Activated naive CD8-positive, alpha-beta T cell treated with anti-CD3 and anti-CD28 coated beads, Interleukin-2, amount 50 U/mL, for 24 hours (primary cell): ENCODE measurements around the gene PAQR8.
"Not testable (repeated sequence)": the region's sequence is repeated elsewhere in the genome, so short reads cannot be mapped to it uniquely, and the experiment has no call there.

Experiments used
- ATAC-seq: fragments of 150-1000 bp; cut with Tn5 transposase; one replicate; pipeline ENCODE4 v1.10.0; 2021
- DNase-seq: peaks from one replicate; pipeline ENCODE4 v3.0.0; 2021
- H3K27ac Mint-ChIP-seq: one replicate; pipeline ENCODE4 v1.8.0; 2021; ENCODE audit warnings: mild to moderate bottlenecking, mixed read lengths
- H3K27me3 Mint-ChIP-seq: one replicate; pipeline ENCODE4 v1.8.0; 2021; ENCODE audit warnings: mixed read lengths
- H3K36me3 Mint-ChIP-seq: one replicate; pipeline ENCODE4 v1.8.0; 2021; ENCODE audit warnings: low read depth, mixed read lengths
- H3K4me1 Mint-ChIP-seq: one replicate; pipeline ENCODE4 v1.8.0; 2021; ENCODE audit warnings: mixed read lengths
- H3K4me3 Mint-ChIP-seq: one replicate; pipeline ENCODE4 v1.8.0; 2021; ENCODE audit warnings: mild to moderate bottlenecking, moderate library complexity, mixed read lengths
- H3K9me3 Mint-ChIP-seq: one replicate; pipeline ENCODE4 v1.8.0; 2021; ENCODE audit warnings: mixed read lengths

Gene PAQR8

DNA sequence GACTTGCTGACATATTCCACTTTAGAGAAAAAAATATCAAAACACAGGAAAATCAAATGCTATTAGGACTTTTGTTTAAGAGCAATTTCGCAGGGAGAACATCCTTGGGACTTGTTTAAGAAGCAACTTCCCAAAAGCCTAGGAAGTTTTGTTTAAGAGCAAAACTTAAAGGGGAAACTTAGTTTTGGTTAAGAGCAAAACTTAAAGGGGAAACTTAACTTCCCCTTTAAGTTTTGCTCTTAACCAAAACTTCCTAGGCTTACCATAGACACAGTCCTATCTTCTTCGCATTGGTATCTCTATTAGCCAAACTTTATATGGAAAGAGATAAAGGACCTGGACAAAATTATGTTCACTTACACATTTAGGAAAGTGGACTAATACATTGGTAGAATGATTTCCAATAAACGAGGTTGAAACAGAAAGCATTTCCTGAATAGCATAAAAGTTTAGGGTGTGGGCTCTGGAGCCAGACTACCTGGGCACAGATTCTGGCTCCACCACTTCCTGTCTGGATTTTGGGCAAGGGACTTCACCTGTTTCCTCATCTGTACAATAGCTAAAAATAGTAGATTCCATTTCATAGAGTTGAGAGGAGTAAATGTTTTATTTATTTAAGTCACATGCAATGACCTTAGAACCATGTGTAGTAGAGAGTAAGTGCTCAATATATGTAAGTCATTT is 15.7 kb downstream of the PAQR8 start:
- DNase-seq = no peak
- Mint-ChIP-seq H3K4me3 (peak overlapping the region; percentile 9), H3K4me1 (peaks cover 65% of the 10 kb centered on the region)

DNA sequence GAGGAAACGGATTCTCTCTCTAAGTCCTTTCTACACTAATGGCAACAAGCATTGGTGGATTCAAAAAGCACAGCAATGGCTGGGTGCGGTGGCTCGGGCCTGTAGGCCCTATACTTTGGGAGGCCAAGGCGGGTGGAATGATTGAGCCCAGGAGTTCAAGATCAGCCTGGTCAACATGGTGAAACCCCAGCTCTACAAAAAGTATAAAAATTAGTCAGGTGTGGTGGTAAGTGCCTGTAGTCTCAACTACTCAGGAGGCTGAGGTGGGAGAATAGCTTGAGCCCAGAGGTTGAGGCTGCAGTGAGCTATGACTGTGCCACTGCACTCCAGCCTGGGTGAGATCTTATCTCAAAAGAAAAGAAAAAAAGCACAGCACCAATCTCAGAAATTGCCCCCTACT is 19.3 kb downstream of the PAQR8 start:
- Mint-ChIP-seq H3K4me1 (peaks cover 74% of the 10 kb centered on the region), H3K27me3 (no peaks in the 10 kb centered on the region), H3K36me3 (peaks cover 34% of the 10 kb centered on the region), H3K27ac (no peak overlapping the region), H3K9me3 (peaks cover 13% of the 10 kb centered on the region), H3K4me3 (no peak overlapping the region)
- ATAC-seq (peak; percentile 50), DNase-seq (no peak)

More for the DNA sequence above, 15.7 kb downstream of the PAQR8 start:
- peaks cover 34% of the 10 kb centered on the region for H3K36me3 Mint-ChIP-seq
- H3K9me3 Mint-ChIP-seq = peaks cover 15% of the 10 kb centered on the region
- no peaks in the 10 kb centered on the region for H3K27me3 Mint-ChIP-seq
- no peak for ATAC-seq
- H3K27ac Mint-ChIP-seq = peak overlapping the region; percentile 39

DNA sequence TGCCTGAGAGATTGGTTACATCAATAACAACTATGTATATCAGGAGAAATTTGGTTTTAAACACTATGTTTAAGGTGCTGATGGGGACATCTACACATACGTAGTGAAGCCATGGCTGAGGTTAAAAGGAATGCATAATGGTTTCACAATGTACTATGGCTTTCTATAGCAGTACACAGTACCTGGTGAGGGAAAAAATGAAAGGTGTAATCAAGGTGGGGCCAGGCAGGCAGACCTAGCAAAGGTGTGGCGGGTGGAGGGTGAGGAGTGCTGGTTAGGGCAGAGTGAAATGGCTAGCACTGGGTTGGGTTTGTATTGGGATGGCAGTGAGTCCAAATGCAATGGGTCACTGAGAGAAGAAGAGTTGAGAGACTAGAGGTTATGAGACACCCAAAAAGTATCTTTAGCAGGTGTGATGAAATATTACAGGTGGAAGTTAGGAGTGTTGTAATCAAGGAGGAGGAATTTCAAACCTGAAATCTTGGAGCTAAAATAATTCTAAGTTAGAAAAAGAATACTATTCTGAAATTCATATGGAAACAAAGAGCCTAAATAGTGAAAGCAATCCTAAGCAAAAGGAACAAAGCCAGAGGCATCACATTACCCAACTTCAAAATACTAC is 22.3 kb downstream of the PAQR8 start:
- no peak for DNase-seq
- Mint-ChIP-seq H3K4me3 (no peak overlapping the region), H3K27me3 (no peaks in the 10 kb centered on the region), H3K27ac (no peak overlapping the region), H3K36me3 (peaks cover 30% of the 10 kb centered on the region), H3K9me3 (peaks cover 15% of the 10 kb centered on the region), H3K4me1 (peaks cover 67% of the 10 kb centered on the region)
- ATAC-seq = no peak

DNA sequence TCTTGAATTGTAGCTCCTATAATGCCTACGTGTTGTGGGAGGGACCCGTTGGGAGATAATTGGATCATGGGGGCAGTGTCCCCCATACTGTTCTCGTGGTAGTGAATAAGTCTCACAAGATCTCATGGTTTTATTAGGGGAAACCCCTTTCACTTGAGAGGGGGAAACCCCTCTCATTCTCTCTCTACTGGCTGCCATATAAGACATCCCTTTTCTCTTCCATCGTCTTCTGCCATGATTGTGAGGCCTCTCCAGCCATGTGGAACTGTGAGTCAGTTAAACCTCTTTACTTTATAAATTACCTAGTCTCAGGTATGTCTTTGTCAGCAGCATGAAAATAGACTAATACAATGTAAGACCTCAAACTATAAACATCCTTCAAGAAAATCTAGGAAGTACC is 23.1 kb downstream of the PAQR8 start:
- ATAC-seq (peak; percentile 66), DNase-seq (no peak)
- H3K9me3 Mint-ChIP-seq = peaks cover 15% of the 10 kb centered on the region
- peaks cover 27% of the 10 kb centered on the region for H3K36me3 Mint-ChIP-seq
- H3K27me3 Mint-ChIP-seq = no peaks in the 10 kb centered on the region
- peaks cover 72% of the 10 kb centered on the region for H3K4me1 Mint-ChIP-seq
- no peak overlapping the region for H3K4me3 Mint-ChIP-seq
- H3K27ac Mint-ChIP-seq = peak overlapping the region; percentile 24

DNA sequence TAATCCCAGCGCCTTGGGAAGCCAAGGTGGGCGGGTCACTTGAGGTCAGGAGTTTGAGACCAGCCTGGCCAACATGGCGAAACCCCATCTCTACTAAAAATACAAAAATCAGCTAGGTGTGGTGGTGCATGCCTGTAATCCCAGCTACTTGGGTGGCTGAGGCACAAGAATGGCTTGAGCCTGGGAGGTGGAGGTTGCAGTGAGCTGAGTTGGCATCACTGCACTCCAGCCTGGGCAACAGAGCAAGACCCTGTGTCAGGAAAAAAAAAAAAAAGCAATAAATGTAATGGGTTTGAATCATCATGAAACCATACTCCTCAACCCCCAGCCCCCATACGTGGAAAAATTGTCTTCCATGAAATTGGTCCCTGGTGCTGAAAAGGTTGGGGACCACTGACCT is 26.2 kb downstream of the PAQR8 start:
- peaks cover 15% of the 10 kb centered on the region for H3K9me3 Mint-ChIP-seq
- not testable (repeated sequence) for H3K4me3 Mint-ChIP-seq, H3K27ac Mint-ChIP-seq, ATAC-seq, DNase-seq, H3K27me3 Mint-ChIP-seq
- H3K36me3 Mint-ChIP-seq = peaks cover 14% of the 10 kb centered on the region
- H3K4me1 Mint-ChIP-seq = peaks cover 79% of the 10 kb centered on the region

DNA sequence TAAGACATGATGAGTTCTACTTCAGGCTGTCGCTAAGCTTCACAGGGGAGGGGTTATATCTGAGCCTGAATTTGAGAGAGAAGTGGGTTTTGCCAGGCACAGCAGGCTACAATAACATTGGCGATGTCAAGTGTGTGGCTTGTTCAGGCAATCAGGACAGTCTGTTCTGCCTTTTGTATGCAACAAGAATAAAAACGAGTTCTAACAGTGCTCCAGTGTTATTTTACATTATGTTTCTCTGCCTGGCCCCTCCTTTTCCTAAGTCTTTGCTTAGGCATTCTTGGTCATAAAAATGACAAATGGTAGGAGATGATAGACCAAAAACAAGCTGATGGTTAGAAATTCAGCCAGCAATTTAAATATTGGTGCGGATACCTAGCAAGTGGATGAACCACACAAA is 26.8 kb downstream of the PAQR8 start:
- H3K4me1 Mint-ChIP-seq = peaks cover 81% of the 10 kb centered on the region
- H3K4me3 Mint-ChIP-seq = peak overlapping the region; percentile 73
- no peak for DNase-seq
- no peak for ATAC-seq
- H3K36me3 Mint-ChIP-seq = peaks cover 12% of the 10 kb centered on the region
- no peaks in the 10 kb centered on the region for H3K27me3 Mint-ChIP-seq
- H3K27ac Mint-ChIP-seq = peak overlapping the region; percentile 97
- peaks cover 15% of the 10 kb centered on the region for H3K9me3 Mint-ChIP-seq

DNA sequence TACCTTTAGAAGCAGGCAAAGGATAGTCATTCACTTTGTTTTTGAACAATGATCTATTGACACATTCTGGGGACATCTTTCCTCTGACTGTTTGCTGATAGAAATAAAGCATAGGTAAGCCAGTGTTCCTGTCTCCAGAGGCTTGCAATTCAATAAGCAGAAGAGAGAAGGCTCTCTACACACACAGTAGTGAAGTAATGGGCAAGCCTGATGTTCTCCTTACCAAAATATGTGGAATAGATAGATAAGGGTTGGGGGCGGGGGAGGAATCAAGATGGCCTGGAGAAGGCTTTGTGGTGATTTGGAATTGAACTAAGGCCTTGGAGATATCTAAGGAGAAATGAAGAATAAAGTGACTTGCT is 27.3 kb downstream of the PAQR8 start:
- Mint-ChIP-seq H3K27me3 (no peaks in the 10 kb centered on the region), H3K4me3 (peak overlapping the region; percentile 73), H3K4me1 (peaks cover 81% of the 10 kb centered on the region), H3K9me3 (peaks cover 13% of the 10 kb centered on the region), H3K36me3 (peaks cover 9% of the 10 kb centered on the region), H3K27ac (peak overlapping the region; percentile 97)
- no peak for DNase-seq
- ATAC-seq = no peak

DNA sequence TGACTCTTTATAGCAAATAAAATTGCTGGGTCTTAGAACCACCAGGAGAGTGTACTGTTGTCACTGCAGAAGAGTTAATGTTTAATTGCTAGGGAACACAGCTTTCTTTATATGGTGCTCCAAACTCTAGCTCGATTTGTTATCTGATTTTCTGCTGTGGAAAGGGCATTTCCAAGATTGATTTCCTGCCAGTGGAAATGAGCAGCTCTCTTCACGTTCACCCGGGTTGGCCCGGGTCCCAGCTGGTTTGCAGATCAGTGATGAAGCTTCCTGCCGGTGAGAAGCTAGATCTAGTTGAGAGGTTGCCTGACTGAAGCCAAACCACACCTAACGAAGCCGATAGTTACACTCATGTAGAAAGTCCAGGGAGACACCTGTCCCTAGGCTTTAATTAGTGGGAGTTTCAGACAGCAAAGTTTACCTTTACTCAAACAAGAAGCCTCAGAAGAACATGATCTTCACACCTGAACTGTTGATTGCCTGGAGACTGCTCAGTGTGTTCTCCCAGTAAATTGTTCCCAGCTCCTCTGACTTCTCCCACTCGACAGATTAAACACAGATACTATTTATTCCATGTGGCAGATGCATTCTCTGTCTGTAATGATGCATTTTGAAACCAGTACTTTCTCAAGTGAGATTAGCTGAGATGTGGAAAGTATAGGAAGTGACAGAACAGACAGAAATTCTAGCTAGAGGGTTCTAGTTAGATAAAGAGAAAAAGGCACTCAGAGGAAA is 27.8 kb downstream of the PAQR8 start:
- Mint-ChIP-seq H3K4me1 (peaks cover 81% of the 10 kb centered on the region), H3K27me3 (no peaks in the 10 kb centered on the region), H3K4me3 (peak overlapping the region; percentile 73), H3K36me3 (peaks cover 7% of the 10 kb centered on the region), H3K9me3 (peaks cover 9% of the 10 kb centered on the region), H3K27ac (peak overlapping the region; percentile 97)
- peak; percentile 52 for ATAC-seq
- DNase-seq = peak; percentile 51

DNA sequence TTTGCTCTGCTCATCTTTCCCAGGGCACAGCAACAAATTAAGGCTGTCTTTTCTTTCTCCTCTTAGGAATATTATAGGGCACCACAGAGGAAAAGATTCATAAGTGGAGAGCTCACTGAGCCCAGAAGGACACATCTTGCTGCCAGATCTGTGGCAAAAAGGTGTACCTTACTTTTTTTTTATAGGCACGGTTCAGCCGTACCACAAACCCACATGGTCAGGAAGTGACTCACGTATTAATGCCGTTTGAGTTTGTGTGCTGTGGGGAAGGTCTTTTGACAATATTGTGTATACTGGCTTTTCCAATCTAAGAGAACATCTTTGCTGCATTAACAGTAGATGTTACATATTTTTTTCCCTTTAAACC is 28.4 kb downstream of the PAQR8 start:
- no peak for DNase-seq
- Mint-ChIP-seq H3K4me3 (peak overlapping the region; percentile 73), H3K9me3 (peaks cover 3% of the 10 kb centered on the region), H3K27ac (peak overlapping the region; percentile 97), H3K4me1 (peaks cover 80% of the 10 kb centered on the region), H3K36me3 (peaks cover 2% of the 10 kb centered on the region), H3K27me3 (no peaks in the 10 kb centered on the region)
- peak; percentile 64 for ATAC-seq

DNA sequence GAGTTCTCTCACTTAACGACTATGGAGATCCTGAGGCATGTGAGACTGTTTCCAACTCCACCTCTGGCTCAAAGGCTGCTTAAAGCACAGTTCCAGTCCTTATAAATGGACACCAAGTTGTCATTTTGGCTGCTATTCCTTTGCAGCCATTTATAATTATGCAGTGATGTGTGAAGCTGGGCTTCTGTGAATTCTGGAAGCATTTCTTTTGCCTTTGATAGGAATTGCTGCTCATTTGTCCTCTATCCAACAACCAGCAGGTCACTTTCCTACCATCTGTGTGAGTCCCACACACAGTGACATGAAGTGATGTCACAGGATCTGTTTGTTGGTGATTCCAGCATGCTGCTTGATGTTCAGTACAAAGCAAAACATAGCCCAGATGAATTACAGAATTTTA is 29.6 kb downstream of the PAQR8 start:
- ATAC-seq (no peak), DNase-seq (no peak)
- Mint-ChIP-seq H3K27me3 (no peaks in the 10 kb centered on the region), H3K36me3 (peaks cover 2% of the 10 kb centered on the region), H3K9me3 (no peaks in the 10 kb centered on the region), H3K4me3 (no peak overlapping the region), H3K27ac (no peak overlapping the region), H3K4me1 (peaks cover 82% of the 10 kb centered on the region)

DNA sequence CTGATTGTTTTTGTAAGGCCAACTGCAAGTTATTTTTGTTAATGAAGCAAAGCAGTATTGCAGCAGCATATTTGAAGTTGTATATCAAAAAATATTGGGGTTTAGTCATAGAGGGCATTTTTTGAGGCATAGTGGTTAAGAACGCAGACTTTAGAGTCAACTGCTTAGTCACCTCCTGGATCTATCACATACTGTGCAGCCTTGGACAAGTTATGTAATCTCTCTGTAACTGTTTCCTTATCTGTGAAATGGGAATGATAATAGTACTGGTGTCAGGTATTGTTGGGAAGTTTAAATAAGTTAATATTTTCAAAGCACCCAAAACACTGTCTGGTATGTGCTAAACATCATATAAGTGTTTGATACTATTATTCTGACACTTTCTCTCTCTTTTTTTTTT is 31.0 kb downstream of the PAQR8 start:
- Mint-ChIP-seq H3K4me3 (no peak overlapping the region), H3K4me1 (peaks cover 96% of the 10 kb centered on the region), H3K27ac (peak overlapping the region; percentile 50), H3K9me3 (no peaks in the 10 kb centered on the region), H3K36me3 (peaks cover 2% of the 10 kb centered on the region), H3K27me3 (no peaks in the 10 kb centered on the region)
- peak; percentile 20 for ATAC-seq
- no peak for DNase-seq

DNA sequence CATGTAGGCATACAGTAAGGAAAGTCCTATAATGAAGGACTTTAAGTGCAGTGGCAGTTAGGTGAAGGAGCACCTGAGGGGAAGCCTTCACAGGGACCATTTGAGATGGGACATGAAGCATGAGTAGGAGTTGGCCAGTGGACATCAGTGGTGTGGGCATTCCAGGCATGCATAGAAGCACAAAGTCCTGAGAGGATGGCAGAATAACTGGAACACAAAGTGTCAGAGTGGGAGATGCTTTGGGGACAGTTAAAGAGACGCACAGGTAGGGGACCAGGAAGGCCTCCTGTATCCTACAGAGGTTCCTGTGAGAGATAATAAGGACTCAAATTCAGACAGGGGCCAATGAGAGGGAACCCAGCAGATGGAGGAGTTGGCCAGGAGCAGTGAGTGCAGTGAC is 31.8 kb downstream of the PAQR8 start:
- Mint-ChIP-seq H3K27me3 (no peaks in the 10 kb centered on the region), H3K4me1 (peaks cover 97% of the 10 kb centered on the region), H3K27ac (peak overlapping the region; percentile 78), H3K4me3 (peak overlapping the region; percentile 61), H3K9me3 (no peaks in the 10 kb centered on the region), H3K36me3 (peaks cover 1% of the 10 kb centered on the region)
- DNase-seq = no peak
- no peak for ATAC-seq

DNA sequence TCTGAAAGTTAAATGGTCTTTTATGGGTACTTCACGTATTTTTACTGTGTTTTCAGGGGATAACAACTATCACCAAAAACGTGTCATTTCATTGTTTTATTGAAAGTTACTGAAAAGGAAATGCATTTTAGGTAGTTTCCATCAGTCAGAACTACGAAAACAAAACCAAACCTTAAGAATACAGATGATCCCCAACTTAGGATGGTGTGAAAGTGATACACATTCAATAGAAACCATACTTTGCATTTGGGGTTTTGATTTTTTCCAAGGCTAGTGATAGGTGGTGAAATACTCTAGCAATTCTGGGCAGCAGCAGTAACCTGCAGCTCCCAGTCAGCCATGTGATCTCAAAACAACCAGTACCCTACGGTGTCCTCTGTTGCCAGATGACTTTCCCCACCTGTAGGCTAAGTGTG is 32.3 kb downstream of the PAQR8 start:
- peak overlapping the region; percentile 61 for H3K4me3 Mint-ChIP-seq
- ATAC-seq = peak; percentile 66
- H3K27ac Mint-ChIP-seq = peak overlapping the region; percentile 78
- H3K4me1 Mint-ChIP-seq = peaks cover 97% of the 10 kb centered on the region
- DNase-seq = no peak
- H3K36me3 Mint-ChIP-seq = no peaks in the 10 kb centered on the region
- H3K27me3 Mint-ChIP-seq = no peaks in the 10 kb centered on the region
- no peaks in the 10 kb centered on the region for H3K9me3 Mint-ChIP-seq

DNA sequence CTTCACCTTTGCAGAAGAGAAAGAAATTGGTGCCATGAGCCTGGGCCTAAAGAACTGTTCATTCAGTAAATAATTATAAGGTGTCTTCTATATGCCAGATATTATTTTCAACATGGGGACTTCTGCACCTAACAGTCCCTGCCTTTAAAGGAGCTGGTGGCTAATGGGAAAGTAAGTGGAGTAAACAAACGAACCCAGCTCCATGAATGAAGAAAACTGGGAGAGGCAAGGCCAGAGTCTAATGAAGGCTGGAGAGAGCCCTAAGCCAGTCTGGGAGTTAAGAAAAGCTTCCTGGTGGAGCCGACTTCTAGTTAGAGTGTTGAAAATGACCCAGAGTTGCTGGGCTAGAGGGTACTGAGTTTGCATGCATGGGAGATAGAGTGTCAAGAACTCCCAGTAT is 34.0 kb downstream of the PAQR8 start:
- Mint-ChIP-seq H3K27me3 (no peaks in the 10 kb centered on the region), H3K9me3 (no peaks in the 10 kb centered on the region), H3K4me1 (peaks cover 95% of the 10 kb centered on the region), H3K36me3 (no peaks in the 10 kb centered on the region), H3K27ac (no peak overlapping the region), H3K4me3 (no peak overlapping the region)
- ATAC-seq (no peak), DNase-seq (no peak)
